HL-60 (cell line): Measurements from ENCODE around the gene SUPT3H.

Experiments used
- GABPA ChIP-seq: IDR thresholded peaks from 2 replicates; pipeline ENCODE4 v1.6.1; 2012; ENCODE audit warnings: low read depth
- POLR2AphosphoS5 ChIP-seq: IDR thresholded peaks from 2 replicates; pipeline ENCODE4 v1.6.1; 2012; ENCODE audit warnings: low read depth
- SPI1 ChIP-seq: IDR thresholded peaks from 2 replicates; pipeline ENCODE4 v1.6.1; 2012; ENCODE audit warnings: low read depth, mild to moderate bottlenecking, borderline replicate concordance
- TF ChIP-seq, protein P1 (sequence below): IDR thresholded peaks from one replicate; pipeline ENCODE4 v1.5.1; 2011; ENCODE audit warnings: low read length, control low read depth, inconsistent platforms; ENCODE audit not compliant: insufficient read depth
- TF ChIP-seq, protein P2 (sequence below): IDR thresholded peaks from 2 replicates; pipeline ENCODE4 v1.6.1; 2012; ENCODE audit warnings: low read depth; ENCODE audit not compliant: insufficient replicate concordance

DNA sequence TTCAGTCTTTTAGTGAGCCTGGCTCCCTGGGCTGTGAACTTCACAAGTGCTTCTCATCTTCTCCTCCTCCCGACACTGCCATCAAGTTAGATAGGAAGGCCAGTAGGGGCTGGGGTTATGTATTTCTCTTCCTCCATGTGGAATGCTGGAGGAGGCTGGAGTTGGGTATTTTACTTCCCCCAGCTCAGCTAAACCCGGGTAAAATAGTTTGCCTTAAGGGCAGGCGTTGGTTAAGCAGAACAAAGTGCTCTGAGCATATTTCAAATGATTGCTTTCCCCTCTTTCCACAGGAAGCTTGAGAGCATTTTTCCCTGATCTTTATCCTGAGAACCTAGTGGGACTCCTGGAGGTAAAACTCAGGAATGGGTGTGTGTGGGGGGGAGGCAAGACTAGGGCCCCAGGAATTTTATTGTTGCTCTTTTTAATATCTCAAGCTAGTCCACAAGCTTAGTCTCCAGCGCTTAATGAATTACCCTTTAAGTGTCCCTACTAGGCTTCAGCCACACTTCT is 16.9 kb upstream of the SUPT3H start:
- no peak for TF ChIP-seq SPI1
- TF ChIP-seq, protein P1, sequence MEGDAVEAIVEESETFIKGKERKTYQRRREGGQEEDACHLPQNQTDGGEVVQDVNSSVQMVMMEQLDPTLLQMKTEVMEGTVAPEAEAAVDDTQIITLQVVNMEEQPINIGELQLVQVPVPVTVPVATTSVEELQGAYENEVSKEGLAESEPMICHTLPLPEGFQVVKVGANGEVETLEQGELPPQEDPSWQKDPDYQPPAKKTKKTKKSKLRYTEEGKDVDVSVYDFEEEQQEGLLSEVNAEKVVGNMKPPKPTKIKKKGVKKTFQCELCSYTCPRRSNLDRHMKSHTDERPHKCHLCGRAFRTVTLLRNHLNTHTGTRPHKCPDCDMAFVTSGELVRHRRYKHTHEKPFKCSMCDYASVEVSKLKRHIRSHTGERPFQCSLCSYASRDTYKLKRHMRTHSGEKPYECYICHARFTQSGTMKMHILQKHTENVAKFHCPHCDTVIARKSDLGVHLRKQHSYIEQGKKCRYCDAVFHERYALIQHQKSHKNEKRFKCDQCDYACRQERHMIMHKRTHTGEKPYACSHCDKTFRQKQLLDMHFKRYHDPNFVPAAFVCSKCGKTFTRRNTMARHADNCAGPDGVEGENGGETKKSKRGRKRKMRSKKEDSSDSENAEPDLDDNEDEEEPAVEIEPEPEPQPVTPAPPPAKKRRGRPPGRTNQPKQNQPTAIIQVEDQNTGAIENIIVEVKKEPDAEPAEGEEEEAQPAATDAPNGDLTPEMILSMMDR, result no peak
- TF ChIP-seq POLR2AphosphoS5, result no peak
- TF ChIP-seq, protein P2, sequence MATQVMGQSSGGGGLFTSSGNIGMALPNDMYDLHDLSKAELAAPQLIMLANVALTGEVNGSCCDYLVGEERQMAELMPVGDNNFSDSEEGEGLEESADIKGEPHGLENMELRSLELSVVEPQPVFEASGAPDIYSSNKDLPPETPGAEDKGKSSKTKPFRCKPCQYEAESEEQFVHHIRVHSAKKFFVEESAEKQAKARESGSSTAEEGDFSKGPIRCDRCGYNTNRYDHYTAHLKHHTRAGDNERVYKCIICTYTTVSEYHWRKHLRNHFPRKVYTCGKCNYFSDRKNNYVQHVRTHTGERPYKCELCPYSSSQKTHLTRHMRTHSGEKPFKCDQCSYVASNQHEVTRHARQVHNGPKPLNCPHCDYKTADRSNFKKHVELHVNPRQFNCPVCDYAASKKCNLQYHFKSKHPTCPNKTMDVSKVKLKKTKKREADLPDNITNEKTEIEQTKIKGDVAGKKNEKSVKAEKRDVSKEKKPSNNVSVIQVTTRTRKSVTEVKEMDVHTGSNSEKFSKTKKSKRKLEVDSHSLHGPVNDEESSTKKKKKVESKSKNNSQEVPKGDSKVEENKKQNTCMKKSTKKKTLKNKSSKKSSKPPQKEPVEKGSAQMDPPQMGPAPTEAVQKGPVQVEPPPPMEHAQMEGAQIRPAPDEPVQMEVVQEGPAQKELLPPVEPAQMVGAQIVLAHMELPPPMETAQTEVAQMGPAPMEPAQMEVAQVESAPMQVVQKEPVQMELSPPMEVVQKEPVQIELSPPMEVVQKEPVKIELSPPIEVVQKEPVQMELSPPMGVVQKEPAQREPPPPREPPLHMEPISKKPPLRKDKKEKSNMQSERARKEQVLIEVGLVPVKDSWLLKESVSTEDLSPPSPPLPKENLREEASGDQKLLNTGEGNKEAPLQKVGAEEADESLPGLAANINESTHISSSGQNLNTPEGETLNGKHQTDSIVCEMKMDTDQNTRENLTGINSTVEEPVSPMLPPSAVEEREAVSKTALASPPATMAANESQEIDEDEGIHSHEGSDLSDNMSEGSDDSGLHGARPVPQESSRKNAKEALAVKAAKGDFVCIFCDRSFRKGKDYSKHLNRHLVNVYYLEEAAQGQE, result no peak
- TF ChIP-seq GABPA, result no peak
